SK-N-SH (cell line): ENCODE measurements around the gene C16orf92.

Experiments
- EZH2phosphoT487 ChIP-seq: fragments of 200-600 bp; sonication (generic); IDR thresholded peaks from 2 replicates; pipeline ENCODE4 v1.6.1; 2017; ENCODE audit warnings: low read depth, mixed run types, mild to moderate bottlenecking, antibody characterized with exemption, moderate library complexity, borderline replicate concordance
- GABPA ChIP-seq: IDR thresholded peaks from 2 replicates; pipeline ENCODE4 v1.4.0; 2012; ENCODE audit warnings: low read depth, mild to moderate bottlenecking
- POLR2AphosphoS5 ChIP-seq: IDR thresholded peaks from 2 replicates; pipeline ENCODE4 v1.6.1; 2012; ENCODE audit warnings: low read depth, low read length
- RXRA ChIP-seq: IDR thresholded peaks from 2 replicates; pipeline ENCODE4 v1.4.0; 2012; ENCODE audit warnings: low read depth, mild to moderate bottlenecking, borderline replicate concordance
- TF ChIP-seq, protein P1 (sequence below): fragments of 200-600 bp; sonication (generic); IDR thresholded peaks from 2 replicates; pipeline ENCODE4 v1.6.1; 2017; ENCODE audit warnings: antibody characterized with exemption, mild to moderate bottlenecking, moderate library complexity

DNA sequence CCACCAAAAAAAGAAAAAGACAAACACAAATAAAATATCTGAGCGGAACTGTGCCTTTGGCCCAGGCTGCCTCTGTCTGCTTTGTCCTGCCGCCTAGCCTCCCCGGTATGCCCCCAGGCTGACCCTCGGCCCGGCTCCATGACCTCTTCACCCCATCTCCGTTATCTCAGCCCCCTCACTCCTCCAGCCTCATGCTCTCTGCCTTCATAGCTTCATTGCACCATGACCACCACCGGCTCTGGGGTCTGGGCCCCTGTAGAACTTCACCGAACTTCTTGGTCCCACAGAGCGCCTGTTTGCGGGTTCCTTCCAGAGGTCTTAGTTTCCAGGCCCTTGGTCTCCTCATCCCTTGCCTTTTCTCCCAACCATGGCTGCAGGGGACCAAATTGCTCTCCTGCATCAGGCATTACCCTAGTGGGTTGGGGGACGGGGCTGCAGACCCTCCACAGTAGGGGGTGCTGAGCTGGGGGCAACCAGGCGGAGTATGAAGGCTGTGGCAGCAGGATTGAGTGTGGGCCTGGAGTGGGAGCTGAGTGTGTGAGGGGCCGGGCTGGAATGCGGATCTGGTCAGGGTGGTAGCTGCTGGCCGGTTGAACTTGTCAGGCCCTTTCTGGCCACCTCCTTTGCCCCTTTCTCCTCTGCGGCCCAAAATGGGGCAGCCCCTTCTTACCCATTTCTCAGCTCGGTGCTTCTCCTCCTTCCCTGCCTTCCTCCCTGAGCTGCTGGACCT is 34.5 kb upstream of the C16orf92 start:
- TF ChIP-seq, protein P1, sequence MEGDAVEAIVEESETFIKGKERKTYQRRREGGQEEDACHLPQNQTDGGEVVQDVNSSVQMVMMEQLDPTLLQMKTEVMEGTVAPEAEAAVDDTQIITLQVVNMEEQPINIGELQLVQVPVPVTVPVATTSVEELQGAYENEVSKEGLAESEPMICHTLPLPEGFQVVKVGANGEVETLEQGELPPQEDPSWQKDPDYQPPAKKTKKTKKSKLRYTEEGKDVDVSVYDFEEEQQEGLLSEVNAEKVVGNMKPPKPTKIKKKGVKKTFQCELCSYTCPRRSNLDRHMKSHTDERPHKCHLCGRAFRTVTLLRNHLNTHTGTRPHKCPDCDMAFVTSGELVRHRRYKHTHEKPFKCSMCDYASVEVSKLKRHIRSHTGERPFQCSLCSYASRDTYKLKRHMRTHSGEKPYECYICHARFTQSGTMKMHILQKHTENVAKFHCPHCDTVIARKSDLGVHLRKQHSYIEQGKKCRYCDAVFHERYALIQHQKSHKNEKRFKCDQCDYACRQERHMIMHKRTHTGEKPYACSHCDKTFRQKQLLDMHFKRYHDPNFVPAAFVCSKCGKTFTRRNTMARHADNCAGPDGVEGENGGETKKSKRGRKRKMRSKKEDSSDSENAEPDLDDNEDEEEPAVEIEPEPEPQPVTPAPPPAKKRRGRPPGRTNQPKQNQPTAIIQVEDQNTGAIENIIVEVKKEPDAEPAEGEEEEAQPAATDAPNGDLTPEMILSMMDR: no peak
- TF ChIP-seq GABPA (no peak), POLR2AphosphoS5 (no peak), EZH2phosphoT487 (no peak), RXRA (no peak)
